Measurements from ENCODE around the gene CDAN1. TPM values are rescaled to one million over a fixed set of nuclear protein-coding genes. Genes with fewer than 3 reads are reported as not detected.

CDAN1 gene
- total RNA-seq, 2 donors from 2014 or later: 7.2 to 10.3 TPM

DNA sequence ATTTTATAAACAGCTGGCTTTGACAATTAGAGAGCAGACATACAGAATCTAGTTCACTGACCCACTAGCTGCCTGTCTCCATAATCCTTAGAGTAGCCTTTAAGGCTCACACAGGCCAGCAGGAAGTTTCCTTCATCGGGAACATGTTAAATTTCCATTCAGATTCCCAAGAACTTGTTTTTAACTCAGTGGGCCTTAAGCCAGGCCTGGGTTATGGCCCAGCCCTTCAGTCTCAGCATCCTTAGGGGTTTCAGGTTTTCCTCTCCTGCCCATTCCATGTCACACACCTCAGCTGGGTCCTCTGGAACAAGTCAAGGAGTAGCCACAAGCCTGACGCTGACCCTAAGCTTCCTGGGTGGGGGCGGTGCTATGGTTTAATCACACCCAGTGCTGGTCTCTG lies 15.0 kb downstream of the CDAN1 start:
- DNase-seq (ENCODE audit: low spot score): no peak
- intact Hi-C loops (cut with DNase I): no loop called here

GRCh38 chr15:42721016-42721415 lies 15.9 kb downstream of the CDAN1 start:
- intact Hi-C loops (cut with DNase I): no loop called here
- DNase-seq (ENCODE audit: low spot score): no peak

- intact Hi-C loops (cut with DNase I): no loop called here
- no peak for DNase-seq (ENCODE audit: low spot score)
Measured at GRCh38 chr15:42720071-42720470, 16.9 kb downstream of the CDAN1 start.

DNA sequence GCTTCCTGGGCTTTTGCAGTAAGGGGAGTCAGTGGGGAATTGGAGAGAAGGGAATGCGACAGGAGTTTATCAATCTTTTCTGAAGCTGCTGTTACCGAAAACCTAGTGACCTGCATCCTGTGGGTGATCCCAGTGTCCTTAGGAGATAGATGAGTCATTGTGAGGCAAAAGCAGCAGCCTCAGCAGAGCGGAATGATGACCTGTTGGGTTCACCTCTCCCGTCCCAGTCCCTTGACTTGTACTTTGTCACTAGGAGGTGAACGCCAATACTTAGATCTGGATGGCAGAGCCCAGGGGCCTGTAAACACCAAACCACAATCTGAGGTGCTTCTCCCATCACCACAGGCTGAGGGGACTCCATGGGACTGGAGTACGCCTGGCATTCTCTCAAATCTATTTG lies 17.9 kb downstream of the CDAN1 start:
- DNase-seq (ENCODE audit: low spot score): no peak
- intact Hi-C loops (cut with DNase I): no loop called here

- intact Hi-C loops (cut with DNase I): no loop called here
Measured at GRCh38 chr15:42716626-42717025, 20.3 kb downstream of the CDAN1 start.

DNA sequence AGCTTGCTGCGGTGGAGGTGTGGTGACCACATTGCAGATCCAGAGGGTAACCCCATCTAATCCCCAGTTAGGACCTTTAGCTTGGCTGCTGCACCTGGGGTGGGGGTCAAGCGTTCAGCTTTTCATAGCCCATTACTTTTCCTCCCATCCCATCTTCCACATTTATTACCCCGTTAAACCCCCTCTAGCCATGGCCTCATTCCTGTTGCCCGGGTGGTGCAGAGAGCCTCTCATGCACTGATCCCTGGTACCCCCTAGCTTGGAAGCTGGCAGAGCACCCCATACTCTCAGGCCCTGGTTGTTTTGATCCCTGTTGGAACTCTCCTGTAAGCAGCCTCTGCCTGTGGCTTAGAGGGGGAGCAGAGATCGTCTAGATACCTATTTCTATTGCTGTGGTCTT lies 20.8 kb downstream of the CDAN1 start:
- no peak for DNase-seq (ENCODE audit: low spot score)
- intact Hi-C loops (cut with DNase I): no loop called here

More at GRCh38 chr15:42716626-42717025, 20.3 kb downstream of the CDAN1 start:
- no peak for DNase-seq (ENCODE audit: low spot score)

GRCh38 chr15:42712584-42712983 lies 24.3 kb downstream of the CDAN1 start:
- DNase-seq (ENCODE audit: low spot score): no peak
- intact Hi-C loops (cut with DNase I): no loop called here

DNA sequence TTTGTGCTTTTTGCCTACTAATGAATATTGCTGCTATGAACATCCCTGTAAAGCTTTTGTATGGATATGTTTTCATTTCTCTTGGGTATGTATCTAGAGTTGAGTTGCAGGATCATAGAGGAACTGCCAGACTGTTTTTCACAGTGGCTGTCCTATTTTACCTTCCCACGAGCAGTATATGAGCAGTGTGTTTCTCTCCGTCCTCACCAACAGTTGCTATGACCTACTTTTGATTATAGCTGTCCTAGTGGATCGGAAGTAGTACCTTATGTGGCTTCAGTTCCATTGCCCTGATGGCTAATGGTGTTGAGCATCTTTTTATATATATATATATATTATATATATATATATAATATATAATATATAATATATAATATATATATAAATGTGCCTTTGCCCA lies 25.2 kb downstream of the CDAN1 start:
- intact Hi-C loops (cut with DNase I): no loop called here

GRCh38 chr15:42710662-42711061 lies 26.3 kb downstream of the CDAN1 start:
- intact Hi-C loops (cut with DNase I): no loop called here
- DNase-seq (ENCODE audit: low spot score): no peak

More for the DNA sequence above, 25.2 kb downstream of the CDAN1 start:
- no peak for DNase-seq (ENCODE audit: low spot score)

GRCh38 chr15:42707873-42708544 lies 28.9 kb downstream of the CDAN1 start:
- no peak for DNase-seq (ENCODE audit: low spot score)

GRCh38 chr15:42707068-42707467 lies 29.9 kb downstream of the CDAN1 start:
- no peak for DNase-seq (ENCODE audit: low spot score)
- intact Hi-C loops (cut with DNase I): loop anchor here (5.0 kb wide), 1 partner anchor 220 kb away; no protein-coding TSS in a partner anchor

More at GRCh38 chr15:42707873-42708544, 28.9 kb downstream of the CDAN1 start:
- intact Hi-C loops (cut with DNase I): loop anchor here (5.0 kb wide), 1 partner anchor 219 kb away; no protein-coding TSS in a partner anchor

GRCh38 chr15:42705336-42705735 lies 31.6 kb downstream of the CDAN1 start:
- intact Hi-C loops (cut with DNase I): loop anchor here (5.0 kb wide), 1 partner anchor 222 kb away; no protein-coding TSS in a partner anchor

DNA sequence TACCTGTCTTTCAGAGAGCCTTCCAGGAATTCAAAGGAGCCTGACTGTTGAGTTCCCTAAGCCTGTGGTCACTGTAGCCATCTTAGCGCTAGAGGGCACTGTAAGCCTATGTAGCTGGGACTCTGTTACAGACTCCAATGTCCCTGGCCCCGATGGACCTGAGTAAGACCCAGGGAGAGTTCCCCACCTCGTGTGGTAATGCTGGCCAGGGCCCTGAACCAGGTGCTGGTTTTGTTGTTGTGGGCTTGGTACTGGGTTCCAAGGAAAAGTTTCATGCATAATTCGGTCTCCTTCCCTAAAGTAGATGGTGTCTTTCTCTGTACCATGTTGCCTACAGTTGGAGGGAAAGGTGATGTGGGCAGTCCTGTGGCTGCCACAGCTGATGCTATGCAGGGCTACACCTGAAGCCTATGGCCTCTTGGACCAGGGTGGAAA lies 32.4 kb downstream of the CDAN1 start:
- intact Hi-C loops (cut with DNase I): no loop called here
- no peak for DNase-seq (ENCODE audit: low spot score)

More at GRCh38 chr15:42705336-42705735, 31.6 kb downstream of the CDAN1 start:
- no peak for DNase-seq (ENCODE audit: low spot score)

GRCh38 chr15:42696626-42697025 lies 40.3 kb downstream of the CDAN1 start:
- no peak for DNase-seq (ENCODE audit: low spot score)
- intact Hi-C loops (cut with DNase I): no loop called here

DNA sequence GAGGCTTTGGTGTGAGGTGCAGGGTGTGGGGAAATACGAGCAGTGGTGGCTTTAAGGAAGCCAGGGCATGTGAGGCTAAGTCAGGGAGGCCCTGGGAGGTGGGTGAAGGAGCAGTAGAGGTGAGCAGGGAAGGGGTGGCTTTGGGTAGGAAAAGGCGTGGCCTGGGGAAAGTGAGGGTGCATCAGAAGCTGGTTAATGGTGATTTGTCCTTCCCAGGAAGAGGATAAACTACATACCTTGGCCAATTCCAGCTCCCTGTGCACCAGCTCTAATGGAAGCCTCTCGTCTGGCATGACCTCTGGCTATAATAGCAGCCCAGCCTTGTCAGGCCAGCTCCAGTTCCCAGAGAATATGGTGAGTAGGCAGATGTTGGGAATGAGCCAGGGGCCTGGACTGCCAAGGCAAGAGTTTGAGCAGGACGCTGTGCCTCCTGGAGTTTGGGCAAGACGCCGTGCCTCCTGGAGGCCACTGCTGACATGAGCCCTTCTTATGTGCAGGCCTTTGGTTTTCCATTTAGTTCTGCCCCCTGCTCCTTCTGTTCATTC lies 41.3 kb downstream of the CDAN1 start:
- DNase-seq (ENCODE audit: low spot score): no peak
- intact Hi-C loops (cut with DNase I): no loop called here

GRCh38 chr15:42694398-42694797 lies 42.5 kb downstream of the CDAN1 start:
- intact Hi-C loops (cut with DNase I): no loop called here
- DNase-seq (ENCODE audit: low spot score): no peak

- intact Hi-C loops (cut with DNase I): no loop called here
- DNase-seq (ENCODE audit: low spot score): no peak
Measured at GRCh38 chr15:42693942-42694341, 43.0 kb downstream of the CDAN1 start.

DNA sequence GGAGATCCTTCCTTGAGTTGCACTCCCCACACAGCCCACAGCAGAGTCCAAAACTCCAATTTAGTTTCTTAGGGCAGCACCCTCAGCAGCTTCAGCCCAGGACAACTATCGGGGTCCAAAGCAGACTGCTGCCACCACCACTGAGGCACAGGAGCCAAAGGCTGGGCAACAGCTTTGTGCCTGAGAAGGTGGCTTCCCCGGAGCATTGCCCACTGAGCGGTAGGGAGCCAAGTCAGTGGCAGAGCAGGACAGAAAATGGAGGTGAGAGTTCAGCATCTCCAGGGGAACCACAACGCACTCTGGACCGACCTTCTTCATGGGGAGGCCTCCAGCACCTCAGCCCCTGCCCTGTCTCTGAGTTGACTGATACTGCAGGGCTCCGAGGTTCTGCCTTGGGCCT lies 43.4 kb downstream of the CDAN1 start:
- intact Hi-C loops (cut with DNase I): no loop called here
- no peak for DNase-seq (ENCODE audit: low spot score)

DNA sequence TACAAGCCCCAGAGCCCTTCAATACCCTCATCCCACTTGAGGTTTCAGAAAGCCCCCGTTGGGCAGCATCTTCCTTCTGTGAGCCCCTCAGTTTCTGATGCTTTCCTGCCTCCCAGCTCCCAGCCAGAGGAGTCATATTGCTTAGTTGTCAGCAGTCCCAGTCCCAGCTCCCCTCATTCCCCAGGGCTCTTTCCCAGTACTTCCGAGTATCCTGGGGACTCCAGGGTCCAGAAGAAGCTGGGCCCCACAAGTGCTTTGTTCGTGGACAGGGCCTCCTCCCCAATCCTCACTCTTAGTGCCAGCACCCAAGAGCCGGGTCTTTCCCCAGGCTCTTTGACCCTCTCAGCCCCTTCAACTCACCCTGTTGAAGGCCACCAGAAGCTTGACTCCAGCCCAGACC lies 43.9 kb downstream of the CDAN1 start:
- intact Hi-C loops (cut with DNase I): no loop called here

DNA sequence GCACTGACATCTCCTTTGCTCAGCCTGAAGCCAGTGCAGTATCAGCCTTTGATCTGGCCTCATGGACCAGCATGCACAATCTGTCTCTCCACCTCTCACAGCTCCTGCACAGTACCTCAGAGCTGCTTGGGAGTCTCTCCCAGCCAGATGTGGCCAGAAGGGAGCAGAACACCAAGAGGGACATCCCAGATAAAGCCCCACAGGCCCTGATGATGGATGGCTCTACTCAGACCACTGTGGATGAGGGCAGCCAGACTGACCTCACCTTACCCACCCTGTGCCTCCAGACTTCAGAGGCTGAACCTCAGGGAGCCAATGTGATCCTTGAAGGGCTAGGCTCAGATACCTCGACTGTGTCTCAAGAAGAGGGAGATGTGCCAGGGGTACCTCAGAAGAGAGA lies 44.4 kb downstream of the CDAN1 start:
- DNase-seq (ENCODE audit: low spot score): no peak
- intact Hi-C loops (cut with DNase I): no loop called here

More for the DNA sequence above, 43.9 kb downstream of the CDAN1 start:
- no peak for DNase-seq (ENCODE audit: low spot score)

- intact Hi-C loops (cut with DNase I): no loop called here
- no peak for DNase-seq (ENCODE audit: low spot score)
Measured at GRCh38 chr15:42691770-42692169, 45.2 kb downstream of the CDAN1 start.
